NT2/D1 (cell line): ENCODE data around the gene FPR1.

Experiments used
- DNase-seq: peaks from one replicate; pipeline ENCODE4 v3.0.0-alpha.2; 2011; ENCODE audit warnings: low read depth, low spot score
- H3K27me3 ChIP-seq: 2 replicates; pipeline ENCODE4 v1.6.0; 2011; ENCODE audit warnings: mild to moderate bottlenecking; ENCODE audit not compliant: insufficient read length, insufficient read depth
- H3K36me3 ChIP-seq: 2 replicates; pipeline ENCODE4 v1.6.1; 2011; ENCODE audit warnings: mild to moderate bottlenecking, low read length, mixed read lengths; ENCODE audit not compliant: insufficient read depth, insufficient read length
- H3K4me1 ChIP-seq: 2 replicates; pipeline ENCODE4 v1.5.1; 2011; ENCODE audit not compliant: insufficient read depth, insufficient read length
- H3K4me3 ChIP-seq: 2 replicates; pipeline ENCODE4 v1.5.1; 2011; ENCODE audit warnings: low read depth; ENCODE audit not compliant: insufficient read length
- H3K9ac ChIP-seq: 2 replicates; pipeline ENCODE4 v1.6.0; 2011; ENCODE audit warnings: low read depth; ENCODE audit not compliant: insufficient read length
- H3K9me3 ChIP-seq: 2 replicates; pipeline ENCODE4 v1.5.1; 2011; ENCODE audit warnings: mild to moderate bottlenecking, low read length; ENCODE audit not compliant: insufficient read depth
- SUZ12 ChIP-seq: IDR thresholded peaks from 2 replicates; pipeline ENCODE4 v1.6.1; 2011; ENCODE audit not compliant: insufficient read length, insufficient read depth; ENCODE audit errors: extremely low read depth
- YY1 ChIP-seq: IDR thresholded peaks from 2 replicates; pipeline ENCODE4 v1.6.1; 2011; ENCODE audit not compliant: insufficient read length, insufficient read depth
- ZNF274 ChIP-seq: IDR thresholded peaks from 2 replicates; pipeline ENCODE4 v1.6.1; 2011; ENCODE audit warnings: mild to moderate bottlenecking, low read depth, low read length

Gene FPR1

GRCh38 chr19:51751655-51752054, at the start of gene FPR1:
FPR1 (minus strand) TSS chr19:51751878; CDS start chr19:51746994, 4,884 bp downstream.
- H3K4me1 ChIP-seq, result no peaks in the 10 kb centered on the region
- no peak within 1 kb of the TSS for H3K4me3 ChIP-seq
- TF ChIP-seq YY1 (no peak), SUZ12 (no peak), ZNF274 (no peak)
- H3K27me3 ChIP-seq, result no peaks in the 10 kb centered on the region
- H3K9ac ChIP-seq, result no peak within 1 kb of the TSS
- no peak for DNase-seq
- no peaks in the 10 kb centered on the region for H3K9me3 ChIP-seq
- H3K36me3 ChIP-seq, result no peaks in the 10 kb centered on the region

GRCh38 chr19:51800473-51801244, 49.0 kb upstream of the FPR1 start:
- Histone ChIP-seq H3K9ac (no peak overlapping the region), H3K4me3 (no peak overlapping the region), H3K9me3 (0 out of 2 replicates have a peak, but pooled peaks cover 7% of the 10 kb centered on the region), H3K27me3 (no peaks in the 10 kb centered on the region), H3K4me1 (peaks cover 5% of the 10 kb centered on the region), H3K36me3 (no peaks in the 10 kb centered on the region)
- TF ChIP-seq ZNF274 (no peak), YY1 (no peak), SUZ12 (no peak)
- DNase-seq, result no peak

GRCh38 chr19:51799774-51800472, 48.2 kb upstream of the FPR1 start:
- Histone ChIP-seq H3K36me3 (no peaks in the 10 kb centered on the region), H3K9ac (no peak overlapping the region), H3K9me3 (0 out of 2 replicates have a peak, but pooled peaks cover 7% of the 10 kb centered on the region), H3K27me3 (no peaks in the 10 kb centered on the region), H3K4me1 (peaks cover 5% of the 10 kb centered on the region), H3K4me3 (no peak overlapping the region)
- TF ChIP-seq ZNF274, result no peak
- TF ChIP-seq YY1, result no peak
- TF ChIP-seq SUZ12, result no peak
- no peak for DNase-seq

- peaks cover 5% of the 10 kb centered on the region for H3K4me1 ChIP-seq
- H3K36me3 ChIP-seq, result no peaks in the 10 kb centered on the region
- H3K27me3 ChIP-seq, result no peaks in the 10 kb centered on the region
- H3K9me3 ChIP-seq, result 0 out of 2 replicates have a peak, but pooled peaks cover 7% of the 10 kb centered on the region
- TF ChIP-seq ZNF274 (no peak), YY1 (no peak), SUZ12 (no peak)
- H3K9ac ChIP-seq, result no peak overlapping the region
- DNase-seq, result no peak
- H3K4me3 ChIP-seq, result no peak overlapping the region
These were observed 47.5 kb upstream of the FPR1 start for GRCh38 chr19:51799034-51799773.

GRCh38 chr19:51798062-51798461, 46.4 kb upstream of the FPR1 start:
- no peak for DNase-seq
- 0 out of 2 replicates have a peak, but pooled peaks cover 4% of the 10 kb centered on the region for H3K9me3 ChIP-seq
- H3K27me3 ChIP-seq, result no peaks in the 10 kb centered on the region
- H3K4me3 ChIP-seq, result no peak overlapping the region
- H3K4me1 ChIP-seq, result peaks cover 5% of the 10 kb centered on the region
- no peak overlapping the region for H3K9ac ChIP-seq
- TF ChIP-seq SUZ12 (no peak), ZNF274 (no peak), YY1 (no peak)
- no peaks in the 10 kb centered on the region for H3K36me3 ChIP-seq

GRCh38 chr19:51797480-51797879, 45.8 kb upstream of the FPR1 start:
- peaks cover 5% of the 10 kb centered on the region for H3K4me1 ChIP-seq
- H3K4me3 ChIP-seq, result no peak overlapping the region
- H3K27me3 ChIP-seq, result no peaks in the 10 kb centered on the region
- no peak overlapping the region for H3K9ac ChIP-seq
- no peaks in the 10 kb centered on the region for H3K9me3 ChIP-seq
- no peak for DNase-seq
- H3K36me3 ChIP-seq, result no peaks in the 10 kb centered on the region
- TF ChIP-seq YY1 (no peak), ZNF274 (no peak), SUZ12 (no peak)

- peaks cover 5% of the 10 kb centered on the region for H3K4me1 ChIP-seq
- no peak for TF ChIP-seq ZNF274
- TF ChIP-seq YY1, result no peak
- TF ChIP-seq SUZ12, result no peak
- no peak for DNase-seq
- H3K4me3 ChIP-seq, result no peak overlapping the region
- no peak overlapping the region for H3K9ac ChIP-seq
- no peaks in the 10 kb centered on the region for H3K36me3 ChIP-seq
- no peaks in the 10 kb centered on the region for H3K27me3 ChIP-seq
- H3K9me3 ChIP-seq, result no peaks in the 10 kb centered on the region
These were observed 44.6 kb upstream of the FPR1 start for GRCh38 chr19:51796195-51796679.
